Measurements from ENCODE around the gene PREPL.
A peak's percentile ranks its signal among the peaks of the same experiment; 100 is the strongest.
"Not testable (repeated sequence)": the region's sequence is repeated elsewhere in the genome, so short reads cannot be mapped to it uniquely, and the experiment has no call there.

The PREPL gene

GRCh38 chr2:44347526-44347925 is 13.8 kb downstream of the PREPL start:
- no peak for DNase-seq

- DNase-seq: peak; percentile 9
These were observed 18.4 kb downstream of the PREPL start for GRCh38 chr2:44342854-44343253.

DNA sequence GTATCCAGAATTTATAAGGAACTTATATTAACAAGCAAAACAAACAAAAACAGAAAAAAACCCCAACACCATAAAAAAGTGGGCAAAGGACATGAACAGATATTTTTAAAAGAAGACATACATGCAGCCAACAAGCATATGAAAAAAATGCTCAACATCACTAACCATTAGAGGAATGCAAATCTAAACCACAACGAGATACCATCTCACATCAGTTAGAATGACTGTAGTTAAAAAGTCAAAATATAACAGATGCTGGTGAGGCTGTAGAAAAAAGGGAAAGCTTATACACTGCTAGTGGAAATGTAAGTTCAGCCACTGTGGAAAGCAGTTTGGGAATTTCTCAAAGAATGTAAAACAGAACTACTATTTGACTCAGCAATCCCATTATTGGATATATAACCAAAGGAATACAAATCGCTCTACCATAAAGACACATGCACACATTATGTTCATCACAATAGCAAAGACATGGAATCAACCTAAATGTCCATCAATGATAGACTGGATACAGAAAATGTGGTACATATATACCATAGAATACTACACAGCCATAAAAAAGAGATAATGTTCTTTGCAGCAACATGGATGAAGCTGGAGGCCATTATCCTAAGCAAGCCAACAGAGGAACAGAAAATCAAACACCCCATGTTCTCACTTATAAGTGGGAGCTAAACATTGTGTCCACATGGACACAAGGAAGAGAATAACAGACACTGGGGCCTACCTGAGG is 25.3 kb downstream of the PREPL start:
- DNase-seq: peak; percentile 33

- no peak for DNase-seq
These were observed 27.3 kb downstream of the PREPL start for GRCh38 chr2:44333994-44334393.

DNA sequence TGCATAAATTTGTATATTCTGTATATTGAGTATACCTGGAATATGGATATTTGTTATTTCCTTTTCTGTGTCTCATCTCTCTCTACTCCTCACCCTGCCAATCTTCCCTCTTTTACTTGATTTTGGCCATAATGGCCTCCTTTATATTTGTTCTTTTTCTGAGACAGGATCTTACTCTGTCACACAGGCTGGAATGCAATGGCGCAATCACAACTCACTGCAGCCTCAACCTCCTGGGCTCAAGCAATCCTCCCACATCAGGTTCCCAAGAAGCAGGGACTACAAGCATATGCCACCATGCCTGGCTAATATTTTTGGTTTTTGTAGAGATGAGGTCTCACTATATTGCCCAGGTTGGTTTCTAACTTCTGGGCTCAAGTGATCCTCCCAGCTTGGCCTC is 30.5 kb downstream of the PREPL start:
- peak; percentile 7 for DNase-seq

DNA sequence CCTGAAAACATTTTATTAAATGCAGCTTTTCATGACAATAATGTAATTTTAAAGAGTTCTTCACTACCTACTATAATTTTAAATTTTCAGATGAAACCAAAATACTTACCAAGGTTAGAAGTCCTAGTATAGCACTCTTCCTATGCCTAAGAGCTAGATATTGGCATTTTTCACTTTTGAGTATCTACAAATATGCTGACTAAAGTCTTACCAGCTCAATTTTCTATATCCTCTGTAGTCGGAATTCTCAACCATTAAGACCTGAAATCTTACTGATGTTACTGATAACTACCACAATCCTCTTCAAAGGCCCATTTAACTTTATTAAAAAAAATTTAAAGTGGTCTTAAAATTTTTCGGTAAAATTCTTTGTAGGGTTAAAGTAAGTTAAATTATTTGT is 32.0 kb downstream of the PREPL start:
- no peak for DNase-seq

- no peak for DNase-seq
These were observed 32.5 kb downstream of the PREPL start for GRCh38 chr2:44328750-44329149.

DNA sequence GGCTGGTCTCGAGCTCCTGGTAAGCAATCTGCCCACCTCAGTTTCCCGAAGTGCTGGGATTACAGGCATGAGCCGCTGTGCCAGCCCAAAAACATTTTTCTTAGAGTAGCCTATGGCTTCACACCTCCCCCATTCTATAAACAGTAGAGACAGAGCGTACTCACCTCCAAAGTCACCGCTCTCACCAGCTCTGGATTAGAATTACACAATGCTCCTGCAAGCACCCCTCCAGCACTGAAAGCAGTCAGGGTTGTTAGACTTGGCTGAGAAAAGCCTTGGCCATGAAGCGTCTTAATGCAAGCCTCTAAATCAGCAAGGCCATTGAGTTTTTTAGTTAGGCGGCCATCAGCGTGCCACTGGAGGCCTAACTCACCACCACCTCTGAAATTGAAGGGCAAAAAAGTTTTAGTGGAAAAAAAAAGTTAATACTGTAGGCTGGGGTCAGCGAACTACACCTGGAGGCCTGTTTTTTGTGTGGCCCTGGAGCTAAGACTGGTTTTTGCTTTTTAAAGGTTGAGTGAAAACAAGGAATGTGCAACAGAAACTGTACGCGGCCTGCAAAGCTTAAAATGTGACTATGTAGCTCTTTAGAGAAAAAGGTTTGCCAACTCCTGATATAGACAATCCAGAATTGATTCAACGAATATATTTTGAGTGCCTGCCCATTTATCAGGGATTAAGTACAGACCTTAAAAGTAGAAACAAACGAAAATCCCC is 34.6 kb downstream of the PREPL start:
- DNase-seq: no peak

DNA sequence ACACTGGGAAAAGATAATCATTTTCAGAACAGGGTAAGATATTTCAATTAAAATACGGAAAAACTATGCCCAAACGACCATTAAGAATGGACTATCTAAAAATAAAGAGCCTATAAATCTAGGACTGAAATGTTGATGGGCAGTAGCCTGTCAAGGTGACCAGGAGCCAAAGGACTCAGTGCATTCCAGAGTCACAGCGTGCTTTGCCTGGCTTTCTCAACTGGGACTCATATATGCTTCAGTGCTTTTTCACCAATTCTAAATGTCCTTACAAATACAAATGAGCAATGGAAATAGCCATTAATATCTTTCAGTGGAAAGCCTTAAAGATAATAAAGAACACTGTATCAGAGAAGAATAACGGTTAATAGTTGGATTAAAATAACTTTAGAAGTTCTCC is 35.4 kb downstream of the PREPL start:
- DNase-seq: no peak

DNA sequence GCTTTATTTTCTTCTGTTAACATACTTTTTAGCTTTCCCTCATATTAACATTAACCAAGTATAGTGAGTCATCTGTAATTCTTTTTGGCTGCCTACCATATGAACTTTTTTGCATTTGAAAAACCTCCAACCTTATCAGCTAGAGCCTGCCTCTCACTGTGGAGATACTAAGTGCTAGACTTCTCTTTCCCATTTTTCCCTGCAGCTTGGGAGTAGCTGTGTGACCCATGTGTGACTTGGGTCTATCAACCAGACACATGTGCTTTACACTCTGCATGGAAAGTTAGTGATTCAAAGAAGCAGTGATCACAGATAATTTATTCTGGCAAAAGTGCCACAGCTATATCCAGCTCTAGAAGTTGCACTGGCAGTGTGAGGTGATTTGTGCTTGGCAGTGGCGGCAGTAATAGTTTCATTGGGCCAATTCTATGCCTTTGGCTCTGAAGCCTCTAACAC is 36.3 kb downstream of the PREPL start:
- peak; percentile 53 for DNase-seq

DNA sequence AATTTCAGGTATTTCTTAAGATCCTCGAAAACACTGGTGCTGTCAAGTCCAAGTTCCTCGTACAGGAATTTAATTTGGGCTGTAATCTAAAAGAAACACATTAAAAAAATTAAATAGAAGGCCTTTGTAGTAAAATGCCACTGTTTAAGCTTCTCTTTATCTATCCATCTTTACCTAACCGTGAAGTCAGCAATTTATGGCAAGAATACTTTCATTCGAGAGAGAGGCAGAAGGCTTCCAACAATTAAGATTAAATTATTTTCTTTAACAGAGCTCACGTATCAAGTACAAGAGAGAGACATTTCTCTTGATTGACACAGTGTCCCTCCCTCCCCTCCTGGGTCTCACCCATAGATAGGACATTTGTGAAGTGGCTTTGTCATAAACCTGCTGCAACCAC is 39.9 kb downstream of the PREPL start:
- DNase-seq: no peak

GRCh38 chr2:44320832-44321231 is 40.5 kb downstream of the PREPL start:
- no peak for DNase-seq

DNA sequence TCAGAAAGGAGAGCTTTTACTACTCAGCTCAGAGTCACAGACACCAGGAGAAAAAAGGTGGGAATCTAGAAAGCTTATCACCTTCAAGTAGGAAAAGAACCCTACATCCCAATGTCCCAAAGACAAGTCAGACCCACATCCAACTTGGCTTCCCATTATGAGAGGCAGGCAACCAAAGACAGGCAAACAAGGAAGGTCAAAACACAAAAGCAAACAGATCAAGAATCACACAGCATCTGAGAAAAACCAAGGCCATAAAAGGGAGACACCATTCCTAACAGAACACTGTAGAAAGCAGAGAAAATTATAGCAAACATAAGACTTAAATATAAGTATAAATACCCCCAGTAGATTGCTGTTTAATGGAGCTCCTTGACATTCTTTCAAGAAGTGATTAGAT is 45.3 kb downstream of the PREPL start:
- DNase-seq: no peak

GRCh38 chr2:44314362-44314761 is 46.9 kb downstream of the PREPL start:
- DNase-seq: no peak

DNA sequence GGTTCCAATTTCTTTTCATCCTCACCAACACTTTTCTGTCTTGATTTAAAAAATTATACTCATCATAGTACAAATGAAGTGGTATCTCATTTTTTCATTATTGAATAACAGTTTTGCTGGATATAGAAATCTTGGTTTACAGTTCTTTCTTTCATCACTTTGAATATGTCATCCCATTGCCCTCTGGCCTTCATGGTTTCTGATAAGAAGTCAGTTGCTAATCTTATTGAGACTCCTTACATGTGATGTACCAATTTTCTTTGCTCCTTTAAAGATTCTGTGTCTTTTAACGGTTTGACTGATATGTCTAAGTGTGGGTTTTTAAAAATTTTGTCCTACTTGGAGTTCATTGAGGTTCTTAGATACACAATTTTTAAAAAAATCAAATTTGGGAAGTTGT is 51.0 kb downstream of the PREPL start:
- DNase-seq: no peak

- DNase-seq: no peak
These were observed 55.4 kb downstream of the PREPL start for GRCh38 chr2:44305882-44306281.

- no peak for DNase-seq
These were observed 57.0 kb downstream of the PREPL start for GRCh38 chr2:44304258-44304657.

DNA sequence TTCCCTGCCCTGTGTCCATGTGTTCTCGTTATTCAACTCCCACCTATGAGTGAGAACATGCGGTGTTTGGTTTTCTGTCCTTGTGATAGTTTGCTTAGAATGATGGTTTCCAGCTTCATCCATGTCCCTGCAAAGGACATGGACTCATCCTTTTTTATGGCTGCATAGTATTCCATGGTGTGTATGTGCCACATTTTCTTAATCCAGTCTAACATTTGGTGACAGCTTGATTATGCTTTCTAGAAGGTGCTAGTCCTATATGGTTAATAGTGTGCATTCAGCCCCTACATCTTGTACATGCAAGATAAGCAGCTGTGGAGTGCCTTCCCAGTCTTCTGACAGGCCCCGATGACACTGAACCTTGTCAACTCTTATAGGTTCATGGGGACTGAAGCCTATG is 57.5 kb downstream of the PREPL start:
- DNase-seq: not testable (repeated sequence)

GRCh38 chr2:44301111-44301510 is 60.2 kb downstream of the PREPL start:
- DNase-seq: no peak

GRCh38 chr2:44299635-44300034 is 61.7 kb downstream of the PREPL start:
- no peak for DNase-seq

DNA sequence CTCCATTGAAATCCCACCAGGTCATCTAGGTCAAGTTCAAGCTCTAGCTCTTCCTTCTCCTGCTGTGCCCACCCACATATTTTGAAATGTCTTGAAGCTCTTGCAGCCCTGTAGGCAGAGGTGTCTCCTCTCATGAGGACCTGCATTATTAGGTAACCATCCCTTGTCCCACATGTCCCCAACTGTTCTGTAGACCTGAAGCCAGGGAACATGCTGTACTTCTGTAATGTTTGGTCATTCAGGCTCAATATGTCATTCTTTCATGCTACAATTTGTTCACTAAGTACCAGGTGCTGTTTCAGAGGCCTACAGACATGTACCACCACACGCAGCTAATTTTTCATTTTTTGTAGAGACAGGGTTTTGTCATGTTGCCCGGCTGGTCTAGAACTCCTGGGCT is 63.9 kb downstream of the PREPL start:
- DNase-seq: no peak

DNA sequence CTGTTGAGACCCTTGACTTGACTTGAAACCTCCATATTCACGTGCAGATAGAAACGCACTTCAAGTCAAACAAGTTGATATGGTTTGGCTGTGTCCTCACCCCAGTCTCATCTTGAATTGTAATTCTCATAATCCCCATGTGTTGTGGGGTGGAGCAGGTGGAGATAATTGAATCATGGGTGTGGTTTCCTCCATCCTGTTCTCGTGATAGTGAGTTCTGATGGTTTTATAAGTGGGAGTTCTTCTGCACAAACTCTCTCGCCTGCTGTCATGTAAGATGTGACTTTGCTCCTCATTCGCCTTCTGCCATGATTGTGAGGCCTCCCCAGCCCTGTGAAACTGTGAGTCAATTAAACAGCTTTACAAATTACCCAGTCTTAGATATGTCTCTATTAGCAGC is 64.6 kb downstream of the PREPL start:
- no peak for DNase-seq

- DNase-seq: no peak
These were observed 65.5 kb downstream of the PREPL start for GRCh38 chr2:44295633-44296359.

DNA sequence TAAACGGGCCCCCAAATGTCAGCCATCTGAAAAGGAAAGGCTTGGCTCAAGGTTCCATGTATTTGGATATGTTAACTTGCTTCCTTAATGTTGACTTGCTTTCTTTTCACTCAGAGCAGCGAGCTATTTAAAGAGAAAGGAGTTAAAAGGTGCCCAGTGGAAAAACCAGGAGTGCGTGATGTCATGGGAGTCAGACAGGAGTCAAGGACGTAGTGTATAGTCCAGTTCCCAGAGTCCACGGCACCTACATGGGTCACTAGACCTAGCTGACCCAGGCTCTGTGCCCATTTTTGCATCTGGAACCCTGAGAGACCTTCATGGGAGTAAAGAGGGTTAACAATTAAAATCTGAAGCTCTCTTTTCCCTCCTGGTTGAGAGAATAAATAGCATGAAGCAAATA is 66.2 kb downstream of the PREPL start:
- no peak for DNase-seq

Data from fibroblast of skin of right biceps (primary cell).